Breast epithelium (tissue), 3 donors: Measurements from ENCODE around the gene GSTT4.
"Not testable (repeated sequence)": the region's sequence is repeated elsewhere in the genome, so short reads cannot be mapped to it uniquely, and the experiment has no call there.

Experiments used
- CTCF ChIP-seq, 3 donors: fragments of 450-650 bp; IDR thresholded peaks; one replicate each; pipeline ENCODE4 v1.5.1; 2016 to 2017; ENCODE audit warnings: antibody characterized with exemption in 3 of 3, mild to moderate bottlenecking in 3 of 3, moderate library complexity in 3 of 3
- POLR2A ChIP-seq: fragments of 450-650 bp; IDR thresholded peaks from one replicate; pipeline ENCODE4 v1.6.1; 2016; ENCODE audit warnings: antibody characterized with exemption, mild to moderate bottlenecking, moderate library complexity
- POLR2AphosphoS5 ChIP-seq, 3 donors: sonication (generic); formaldehyde crosslinking; IDR thresholded peaks; one replicate each; pipeline ENCODE4 v1.6.1; 2017; ENCODE audit warnings: antibody characterized with exemption in 3 of 3

GRCh38 chr22:23989583-23990244, 15.5 kb downstream of the GSTT4 start:
- not testable (repeated sequence) for TF ChIP-seq CTCF (IDR thresholded peaks at IDR 0.05); POLR2A; POLR2AphosphoS5 (IDR thresholded peaks at IDR 0.05)
